ENCODE data around the gene CNTNAP2. TPM values are rescaled to one million over a fixed set of nuclear protein-coding genes. Genes with fewer than 3 reads are reported as not detected.

CNTNAP2 gene
- total and polyA plus RNA-seq, 2 of the 13 experiments (the other 11 are each of a cell fraction or from before 2014, with no cell fraction given), result 0.40 to 0.42 TPM

DNA sequence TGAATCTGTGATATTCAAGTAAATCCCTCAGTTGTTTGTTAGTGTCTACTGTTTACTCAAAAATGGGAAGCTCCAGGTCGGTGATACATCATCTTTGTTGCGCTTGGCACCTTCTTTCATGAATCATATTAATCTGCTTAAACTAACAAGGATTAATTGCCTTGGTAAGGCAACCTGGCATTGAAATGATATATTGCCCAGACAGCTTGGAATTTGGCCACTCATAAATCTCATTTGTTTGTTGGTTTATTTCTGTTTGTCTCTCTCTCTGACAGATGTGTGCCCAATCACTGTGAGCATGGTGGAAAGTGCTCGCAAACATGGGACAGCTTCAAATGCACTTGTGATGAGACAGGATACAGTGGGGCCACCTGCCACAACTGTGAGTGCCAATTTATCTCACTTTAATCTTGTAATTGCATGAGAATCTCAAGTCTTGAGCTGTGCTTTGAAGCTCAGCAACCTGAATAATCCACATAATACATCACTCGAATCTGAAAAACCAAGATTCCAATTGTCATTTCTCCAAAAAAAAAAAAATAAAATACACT lies 1369.1 kb downstream of the CNTNAP2 start (continued):
- no peak for TF ChIP-seq YY1 (IDR thresholded peaks at IDR 0.05; ENCODE audit: insufficient read depth, insufficient replicate concordance, low read depth, low read length)
- TF ChIP-seq CREB1 (IDR thresholded peaks at IDR 0.05), result no peak
- TF ChIP-seq CREB1 (CRISPR knock-in tag; IDR thresholded peaks at IDR 0.05), result no peak
- no peak for TF ChIP-seq SPEN (CRISPR knock-in tag; IDR thresholded peaks at IDR 0.05; ENCODE audit: low read depth)
- TF ChIP-seq ARID2 (CRISPR knock-in tag; IDR thresholded peaks at IDR 0.05; ENCODE audit: borderline replicate concordance), result no peak
- no peak for TF ChIP-seq GATAD2A (CRISPR knock-in tag; IDR thresholded peaks at IDR 0.05)

- 5% methylated on average over 4 of the region's 4 CpGs for WGBS (ENCODE audit: low lambda C conversion rate)
- Histone ChIP-seq H2AFZ (ENCODE audit: low read length) (no peak overlapping the region), H3K27me3 (ENCODE audit: control insufficient read depth in 1 of 2, insufficient read depth in 2 of 2, low read length in 2 of 2) (no peaks in the 10 kb centered on the region), H3K4me3 (replicated peaks in 1 of 3; ENCODE audit: insufficient read depth in 1 of 3, low read depth in 2 of 3, low read length in 3 of 3) (no peak overlapping the region), H3K36me3 (replicated peaks in 1 of 2; ENCODE audit: control insufficient read depth in 1 of 2, insufficient read depth in 2 of 2, low read length in 2 of 2) (no peaks in the 10 kb centered on the region), H3K4me2 (ENCODE audit: low read depth, low read length) (no peak overlapping the region), H4K20me1 (ENCODE audit: insufficient read depth, low read length) (no peaks in the 10 kb centered on the region), H3K9ac (ENCODE audit: insufficient read depth, low read depth, low read length) (no peak overlapping the region), H3K4me1 (ENCODE audit: insufficient read depth, low read length) (no peaks in the 10 kb centered on the region), H3K79me2 (ENCODE audit: insufficient read depth, low read length) (no peaks in the 10 kb centered on the region), H3K9me3 (ENCODE audit: low read length) (peaks cover 63% of the 10 kb centered on the region), H3K27ac (ENCODE audit: extremely low read length, insufficient read depth, low read length) (no peak overlapping the region)
- no peak for DNase-seq (ENCODE audit: low spot score)
- no peak for FAIRE-seq
- BruUV-seq (replicated peaks), result no TSS peak
- ATAC-seq, result no peak
- CTCF ChIA-PET (ENCODE audit: low intra/inter-chr PET ratio, low total read pairs), result no interaction called here
- POLR2A ChIA-PET, result no interaction called here
- intact Hi-C loops (cut with micrococcal nuclease; ENCODE audit: unreplicated experiment) (no loop called here), in situ Hi-C loops (cut with HindIII; ENCODE audit: extremely low pct_ligation_motif_present, low pct_unique_long_range_greater_than_20kb) (no loop called here)
- TF ChIP-seq ZNF569 (CRISPR knock-in tag; IDR thresholded peaks at IDR 0.05; ENCODE audit: borderline replicate concordance) (no peak), CAMTA2 (CRISPR knock-in tag; IDR thresholded peaks at IDR 0.05; ENCODE audit: borderline replicate concordance) (no peak), ZNF496 (CRISPR knock-in tag; IDR thresholded peaks at IDR 0.05; ENCODE audit: insufficient replicate concordance) (no peak), SCMH1 (CRISPR knock-in tag; IDR thresholded peaks at IDR 0.05; ENCODE audit: borderline replicate concordance) (no peak), ZNF343 (CRISPR knock-in tag; IDR thresholded peaks at IDR 0.05) (no peak), MTA1 (CRISPR knock-in tag; IDR thresholded peaks at IDR 0.05; ENCODE audit: borderline replicate concordance) (no peak), GATA4 (IDR thresholded peaks at IDR 0.05; ENCODE audit: borderline replicate concordance, low read depth) (no peak), ZNF777 (CRISPR knock-in tag; IDR thresholded peaks at IDR 0.05) (no peak)
- TF ChIP-seq, protein P1, sequence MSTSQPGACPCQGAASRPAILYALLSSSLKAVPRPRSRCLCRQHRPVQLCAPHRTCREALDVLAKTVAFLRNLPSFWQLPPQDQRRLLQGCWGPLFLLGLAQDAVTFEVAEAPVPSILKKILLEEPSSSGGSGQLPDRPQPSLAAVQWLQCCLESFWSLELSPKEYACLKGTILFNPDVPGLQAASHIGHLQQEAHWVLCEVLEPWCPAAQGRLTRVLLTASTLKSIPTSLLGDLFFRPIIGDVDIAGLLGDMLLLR (CRISPR knock-in tag; IDR thresholded peaks at IDR 0.05), result no peak
- TF ChIP-seq, protein P2, sequence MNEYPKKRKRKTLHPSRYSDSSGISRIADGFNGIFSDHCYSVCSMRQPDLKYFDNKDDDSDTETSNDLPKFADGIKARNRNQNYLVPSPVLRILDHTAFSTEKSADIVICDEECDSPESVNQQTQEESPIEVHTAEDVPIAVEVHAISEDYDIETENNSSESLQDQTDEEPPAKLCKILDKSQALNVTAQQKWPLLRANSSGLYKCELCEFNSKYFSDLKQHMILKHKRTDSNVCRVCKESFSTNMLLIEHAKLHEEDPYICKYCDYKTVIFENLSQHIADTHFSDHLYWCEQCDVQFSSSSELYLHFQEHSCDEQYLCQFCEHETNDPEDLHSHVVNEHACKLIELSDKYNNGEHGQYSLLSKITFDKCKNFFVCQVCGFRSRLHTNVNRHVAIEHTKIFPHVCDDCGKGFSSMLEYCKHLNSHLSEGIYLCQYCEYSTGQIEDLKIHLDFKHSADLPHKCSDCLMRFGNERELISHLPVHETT (CRISPR knock-in tag; conservative IDR thresholded peaks at IDR 0.05), result no peak
- TF ChIP-seq, protein P3, sequence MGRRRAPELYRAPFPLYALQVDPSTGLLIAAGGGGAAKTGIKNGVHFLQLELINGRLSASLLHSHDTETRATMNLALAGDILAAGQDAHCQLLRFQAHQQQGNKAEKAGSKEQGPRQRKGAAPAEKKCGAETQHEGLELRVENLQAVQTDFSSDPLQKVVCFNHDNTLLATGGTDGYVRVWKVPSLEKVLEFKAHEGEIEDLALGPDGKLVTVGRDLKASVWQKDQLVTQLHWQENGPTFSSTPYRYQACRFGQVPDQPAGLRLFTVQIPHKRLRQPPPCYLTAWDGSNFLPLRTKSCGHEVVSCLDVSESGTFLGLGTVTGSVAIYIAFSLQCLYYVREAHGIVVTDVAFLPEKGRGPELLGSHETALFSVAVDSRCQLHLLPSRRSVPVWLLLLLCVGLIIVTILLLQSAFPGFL (CRISPR knock-in tag; IDR thresholded peaks at IDR 0.05), result no peak
Observed at GRCh38 chr7:147492606-147493005, 1376.0 kb downstream of the CNTNAP2 start.
